ENCODE measurements around the gene H6PD. TPM values are rescaled to one million over a fixed set of nuclear protein-coding genes. Genes with fewer than 3 reads are reported as not detected.

H6PD gene
- total RNA-seq, result 14.6 and 15.9 TPM in 2 replicates

GRCh38 chr1:9234223-9235095 lies at the start of gene H6PD:
Gene H6PD, plus strand, starts transcription at chr1:9234774. Its CDS starts 10,161 bp downstream, at chr1:9244935.

GRCh38 chr1:9292361-9293240 lies 58.0 kb downstream of the H6PD start, which contains the start of gene SPSB1:
Gene SPSB1, plus strand, starts transcription at chr1:9292894. Its CDS starts 62,998 bp downstream, at chr1:9355892.

Other genes starting within 250 kb of the H6PD start
- gene SLC2A7, start 208.4 kb upstream of the H6PD start, total RNA-seq, result not detected in 2 replicates
- gene SLC2A5, start 165.1 kb upstream of the H6PD start, total RNA-seq, result not detected in 2 replicates
- gene GPR157, start 105.7 kb upstream of the H6PD start, total RNA-seq, result 2.9 and 3.4 TPM in 2 replicates
- gene SPSB1, start 58.1 kb downstream of the H6PD start, total RNA-seq, result 8.3 and 13.5 TPM in 2 replicates

Data from mammary microvascular endothelial cell (primary cell).